Hepatocyte (in vitro differentiated cells): Measurements from ENCODE around the gene ANO6. TPM values are rescaled to one million over a fixed set of nuclear protein-coding genes. Genes with fewer than 3 reads are reported as not detected.

ENCODE experiments used
- DNase-seq: peaks from one replicate; pipeline ENCODE4 v3.0.0-alpha.2; 2016; ENCODE audit warnings: low spot score
- H2AFZ ChIP-seq: fragments of 200-600 bp; sonication (generic); 2 replicates; pipeline ENCODE4 v1.6.0; 2016; ENCODE audit warnings: antibody characterized with exemption, mild to moderate bottlenecking
- H3K27ac ChIP-seq: fragments of 200-600 bp; sonication (generic); 2 replicates; pipeline ENCODE4 v1.5.1; 2016; ENCODE audit warnings: mild to moderate bottlenecking
- H3K27me3 ChIP-seq: fragments of 200-600 bp; sonication (generic); 2 replicates; pipeline ENCODE4 v1.6.1; 2016
- H3K36me3 ChIP-seq: fragments of 200-600 bp; sonication (generic); replicated peaks from 2 replicates; pipeline ENCODE4 v1.5.1; 2016; ENCODE audit warnings: low read depth; ENCODE audit not compliant: insufficient read depth
- H3K4me1 ChIP-seq: fragments of 200-600 bp; sonication (generic); 2 replicates; pipeline ENCODE4 v1.5.1; 2016; ENCODE audit warnings: mild to moderate bottlenecking, moderate library complexity; ENCODE audit not compliant: insufficient read depth
- H3K4me2 ChIP-seq: fragments of 200-600 bp; sonication (generic); 2 replicates; pipeline ENCODE4 v1.6.0; 2016
- H3K4me3 ChIP-seq: fragments of 200-600 bp; sonication (generic); 2 replicates; pipeline ENCODE4 v1.5.1; 2016; ENCODE audit warnings: mild to moderate bottlenecking
- H3K79me2 ChIP-seq: fragments of 200-600 bp; sonication (generic); 2 replicates; pipeline ENCODE4 v1.6.0; 2017; ENCODE audit warnings: mild to moderate bottlenecking
- H3K9me2 ChIP-seq: fragments of 200-600 bp; sonication (generic); replicated peaks from 2 replicates; pipeline ENCODE4 v1.6.0; 2017; ENCODE audit warnings: mild to moderate bottlenecking; ENCODE audit not compliant: insufficient read depth
- H3K9me3 ChIP-seq: fragments of 200-600 bp; sonication (generic); 2 replicates; pipeline ENCODE4 v1.5.1; 2016; ENCODE audit warnings: low read depth, mild to moderate bottlenecking
- H4K20me1 ChIP-seq: fragments of 200-600 bp; sonication (generic); 2 replicates; pipeline ENCODE4 v1.6.0; 2016; ENCODE audit warnings: mild to moderate bottlenecking; ENCODE audit not compliant: insufficient read depth, poor library complexity, severe bottlenecking
- EZH2 ChIP-seq: fragments of 200-600 bp; sonication (generic); IDR thresholded peaks from 2 replicates; pipeline ENCODE4 v1.6.1; 2016; ENCODE audit warnings: antibody characterized with exemption, mild to moderate bottlenecking, borderline replicate concordance
- EZH2phosphoT487 ChIP-seq: fragments of 200-600 bp; sonication (generic); IDR thresholded peaks from one replicate; pipeline ENCODE4 v1.6.1; 2018; ENCODE audit warnings: antibody characterized with exemption, mild to moderate bottlenecking, low read depth, moderate library complexity; ENCODE audit not compliant: unreplicated experiment, severe bottlenecking
- WGBS: methylation state at CpG from one replicate; pipeline ENCODE4 v1.1.6; 2016; ENCODE audit warnings: low lambda C conversion rate; ENCODE audit errors: missing lambda C conversion rate; 5-methylcytosine and 5-hydroxymethylcytosine counted together
- polyA plus RNA-seq: library from polyadenylated mRNA; unstranded; fragments of >200 nt; fragmentation: Nextera tagmentation; extraction: Ambion mirVana; gene quantifications from 2 replicates; pipeline ENCODE4 v1.2.1, GENCODE V29; 2016
- small RNA-seq: library from RNA; depleted of rRNA; stranded (forward); fragments of <200 nt; gene quantifications from one replicate; pipeline ENCODE3, GENCODE V24; 2014
- total RNA-seq: library from RNA; depleted of rRNA; stranded (reverse); fragments of >200 nt; gene quantifications from 2 replicates; pipeline ENCODE4 v1.2.3, GENCODE V29; 2014
- TF ChIP-seq, protein P1 (sequence below): fragments of 200-600 bp; sonication (generic); IDR thresholded peaks from 2 replicates; pipeline ENCODE4 v1.5.1; 2016; ENCODE audit warnings: antibody characterized with exemption, mild to moderate bottlenecking; ENCODE audit not compliant: poor library complexity

Gene ANO6
- total and polyA plus RNA-seq, 2 experiments from 2014 or later: 50.4 to 82.2 TPM

GRCh38 chr12:45481746-45482145 lies 265.9 kb downstream of the ANO6 start:
- H3K9me2 ChIP-seq: no peaks in the 10 kb centered on the region
- TF ChIP-seq, protein P1, sequence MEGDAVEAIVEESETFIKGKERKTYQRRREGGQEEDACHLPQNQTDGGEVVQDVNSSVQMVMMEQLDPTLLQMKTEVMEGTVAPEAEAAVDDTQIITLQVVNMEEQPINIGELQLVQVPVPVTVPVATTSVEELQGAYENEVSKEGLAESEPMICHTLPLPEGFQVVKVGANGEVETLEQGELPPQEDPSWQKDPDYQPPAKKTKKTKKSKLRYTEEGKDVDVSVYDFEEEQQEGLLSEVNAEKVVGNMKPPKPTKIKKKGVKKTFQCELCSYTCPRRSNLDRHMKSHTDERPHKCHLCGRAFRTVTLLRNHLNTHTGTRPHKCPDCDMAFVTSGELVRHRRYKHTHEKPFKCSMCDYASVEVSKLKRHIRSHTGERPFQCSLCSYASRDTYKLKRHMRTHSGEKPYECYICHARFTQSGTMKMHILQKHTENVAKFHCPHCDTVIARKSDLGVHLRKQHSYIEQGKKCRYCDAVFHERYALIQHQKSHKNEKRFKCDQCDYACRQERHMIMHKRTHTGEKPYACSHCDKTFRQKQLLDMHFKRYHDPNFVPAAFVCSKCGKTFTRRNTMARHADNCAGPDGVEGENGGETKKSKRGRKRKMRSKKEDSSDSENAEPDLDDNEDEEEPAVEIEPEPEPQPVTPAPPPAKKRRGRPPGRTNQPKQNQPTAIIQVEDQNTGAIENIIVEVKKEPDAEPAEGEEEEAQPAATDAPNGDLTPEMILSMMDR: no peak
- TF ChIP-seq EZH2phosphoT487 (no peak), EZH2 (no peak)
- no peak for DNase-seq
- H3K4me2 ChIP-seq: no peak overlapping the region
- no peak overlapping the region for H3K4me3 ChIP-seq
- no peaks in the 10 kb centered on the region for H3K4me1 ChIP-seq
- H3K79me2 ChIP-seq: no peaks in the 10 kb centered on the region
- no peaks in the 10 kb centered on the region for H3K27me3 ChIP-seq
- H3K36me3 ChIP-seq: no peaks in the 10 kb centered on the region
- no peak overlapping the region for H2AFZ ChIP-seq
- no peaks in the 10 kb centered on the region for H3K9me3 ChIP-seq
- H4K20me1 ChIP-seq: no peaks in the 10 kb centered on the region
- H3K27ac ChIP-seq: no peak overlapping the region
- 76% methylated on average over 5 of the region's 5 CpGs for WGBS

- no peak for TF ChIP-seq EZH2
- Histone ChIP-seq H3K9me3 (no peaks in the 10 kb centered on the region), H3K4me3 (no peak overlapping the region), H3K4me2 (no peak overlapping the region), H3K79me2 (no peaks in the 10 kb centered on the region), H4K20me1 (no peaks in the 10 kb centered on the region), H2AFZ (no peak overlapping the region), H3K36me3 (no peaks in the 10 kb centered on the region), H3K27me3 (no peaks in the 10 kb centered on the region), H3K4me1 (no peaks in the 10 kb centered on the region), H3K9me2 (no peaks in the 10 kb centered on the region), H3K27ac (no peak overlapping the region)
- DNase-seq: no peak
- WGBS: 63% methylated on average over 2 of the region's 2 CpGs
Observed at GRCh38 chr12:45483571-45483970, 267.7 kb downstream of the ANO6 start.

Small RNAs within 50 kb of the gene (small RNA-seq; reads per million reads assigned to genes)
- not detected for gene AC009248.2

Other genes starting within 250 kb of the ANO6 start
- gene DBX2, start 165.0 kb upstream of the ANO6 start, total RNA-seq: not detected in 2 replicates
- gene DBX2, start 165.0 kb upstream of the ANO6 start, polyA plus RNA-seq: not detected in 2 replicates